ENCODE data around the gene HCRTR1. TPM values are rescaled to one million over a fixed set of nuclear protein-coding genes. Genes with fewer than 3 reads are reported as not detected.
A peak's percentile ranks its signal among the peaks of the same experiment; 100 is the strongest.

The HCRTR1 gene
- total RNA-seq, 4 donors from 2014 or later = 0.42 TPM; not detected in 3

- DNase-seq (ENCODE audit: low spot score in 2 of 2) = peak in 1 of 2 donors; percentile 88
- intact Hi-C loops (cut with DNase I; ENCODE audit: low total_unique reads) = no loop called here
- H3K4me3 ChIP-seq (ENCODE audit: low read depth, poor library complexity, severe bottlenecking) = no peak overlapping the region
- 16 to 20% methylated on average over 17 to 48 of the region's 62 CpGs for WGBS, 2 donors
- TF ChIP-seq CTCF (IDR thresholded peaks at IDR 0.05) (no peak), POLR2A (IDR thresholded peaks at IDR 0.05) (no peak)
Observed at GRCh38 chr1:31588751-31589515, 28.6 kb upstream of the HCRTR1 start.

- WGBS, 2 donors = 59 to 67% methylated on average over 11 of the region's 11 CpGs
- intact Hi-C loops (cut with DNase I; ENCODE audit: low total_unique reads) = no loop called here
- DNase-seq (ENCODE audit: low spot score in 2 of 2) = peak in 1 of 2 donors; percentile 74
- no peak for TF ChIP-seq POLR2A (IDR thresholded peaks at IDR 0.05)
- no peak for TF ChIP-seq CTCF (IDR thresholded peaks at IDR 0.05)
- H3K4me3 ChIP-seq (ENCODE audit: low read depth, poor library complexity, severe bottlenecking) = no peak overlapping the region
Observed at GRCh38 chr1:31591425-31592093, 25.9 kb upstream of the HCRTR1 start.

- intact Hi-C loops (cut with DNase I; ENCODE audit: low total_unique reads) = no loop called here
- no peak overlapping the region for H3K4me3 ChIP-seq (ENCODE audit: low read depth, poor library complexity, severe bottlenecking)
- TF ChIP-seq CTCF (IDR thresholded peaks at IDR 0.05) (no peak), POLR2A (IDR thresholded peaks at IDR 0.05) (no peak)
- DNase-seq (ENCODE audit: low spot score in 2 of 2) = no peak
Observed at GRCh38 chr1:31592132-31592531, 25.4 kb upstream of the HCRTR1 start.

GRCh38 chr1:31593136-31593665, 24.3 kb upstream of the HCRTR1 start:
- intact Hi-C loops (cut with DNase I; ENCODE audit: low total_unique reads) = no loop called here
- 84 to 85% methylated on average over 5 of the region's 5 CpGs for WGBS, 2 donors
- TF ChIP-seq CTCF (IDR thresholded peaks at IDR 0.05) (no peak), POLR2A (IDR thresholded peaks at IDR 0.05) (no peak)

GRCh38 chr1:31593770-31594632, 23.5 kb upstream of the HCRTR1 start:
- 48 to 49% methylated on average over 10 of the region's 10 CpGs for WGBS, 2 donors
- TF ChIP-seq CTCF (IDR thresholded peaks at IDR 0.05) = peak in 1 of 3 donors; percentile 45
- no peak for TF ChIP-seq POLR2A (IDR thresholded peaks at IDR 0.05)
- peak; percentile 71 to 94 for DNase-seq (ENCODE audit: low spot score in 2 of 2)
- H3K4me3 ChIP-seq (ENCODE audit: low read depth, poor library complexity, severe bottlenecking) = no peak overlapping the region
- intact Hi-C loops (cut with DNase I; ENCODE audit: low total_unique reads) = no loop called here

More at GRCh38 chr1:31593136-31593665, 24.3 kb upstream of the HCRTR1 start:
- H3K4me3 ChIP-seq (ENCODE audit: low read depth, poor library complexity, severe bottlenecking) = no peak overlapping the region
- DNase-seq (ENCODE audit: low spot score in 2 of 2) = peak in 1 of 2 donors; percentile 73
